NCI-H146 (cell line): ENCODE results near the gene MUC16.

Experiments used
- DNase-seq: peaks from one replicate; lab custom pipeline; 2025; lab: John Stamatoyannopoulos, UW

The MUC16 gene

GRCh38 chr19:9009431-9009830, 778 bp downstream of the MUC16 start:
- no peak for DNase-seq

GRCh38 chr19:9008667-9009066, 1.5 kb downstream of the MUC16 start:
- DNase-seq: no peak

- no peak for DNase-seq
These were observed 9.3 kb downstream of the MUC16 start for GRCh38 chr19:9000933-9001332.

- no peak for DNase-seq
These were observed 22.0 kb downstream of the MUC16 start for GRCh38 chr19:8988204-8988603.

- no peak for DNase-seq
These were observed 23.9 kb downstream of the MUC16 start for GRCh38 chr19:8986296-8986695.

- DNase-seq: no peak
These were observed 36.6 kb downstream of the MUC16 start for GRCh38 chr19:8973501-8974091.

- no peak for DNase-seq
These were observed 44.3 kb downstream of the MUC16 start for GRCh38 chr19:8965887-8966286.
